Adrenal gland (tissue), 5 donors: ENCODE data around the gene KCNJ18.
"Not testable (repeated sequence)": the region's sequence is repeated elsewhere in the genome, so short reads cannot be mapped to it uniquely, and the experiment has no call there.

ENCODE experiments used
- POLR2A ChIP-seq, 2 donors: fragments of 450-650 bp; IDR thresholded peaks; one replicate each; pipeline ENCODE4 v1.6.1; 2017; ENCODE audit warnings: antibody characterized with exemption in 2 of 2, mild to moderate bottlenecking in 2 of 2, moderate library complexity in 1 of 2
- TF ChIP-seq, protein P1 (sequence below), 6 experiments: fragments of 450-650 bp in 4 of 6; fragments of 200-600 bp in 2 of 6; sonication (generic) in 1 of 6; IDR thresholded peaks; 1 replicate in 5 of 6; 2 replicates in 1 of 6; pipeline versions ENCODE4 v1.5.1 to v1.8.0; 2016 to 2021; ENCODE audit warnings: antibody characterized with exemption in 6 of 6, mild to moderate bottlenecking in 2 of 6, moderate library complexity in 1 of 6
- donor health status: DM: no; HTN: no; CAD: no.

DNA sequence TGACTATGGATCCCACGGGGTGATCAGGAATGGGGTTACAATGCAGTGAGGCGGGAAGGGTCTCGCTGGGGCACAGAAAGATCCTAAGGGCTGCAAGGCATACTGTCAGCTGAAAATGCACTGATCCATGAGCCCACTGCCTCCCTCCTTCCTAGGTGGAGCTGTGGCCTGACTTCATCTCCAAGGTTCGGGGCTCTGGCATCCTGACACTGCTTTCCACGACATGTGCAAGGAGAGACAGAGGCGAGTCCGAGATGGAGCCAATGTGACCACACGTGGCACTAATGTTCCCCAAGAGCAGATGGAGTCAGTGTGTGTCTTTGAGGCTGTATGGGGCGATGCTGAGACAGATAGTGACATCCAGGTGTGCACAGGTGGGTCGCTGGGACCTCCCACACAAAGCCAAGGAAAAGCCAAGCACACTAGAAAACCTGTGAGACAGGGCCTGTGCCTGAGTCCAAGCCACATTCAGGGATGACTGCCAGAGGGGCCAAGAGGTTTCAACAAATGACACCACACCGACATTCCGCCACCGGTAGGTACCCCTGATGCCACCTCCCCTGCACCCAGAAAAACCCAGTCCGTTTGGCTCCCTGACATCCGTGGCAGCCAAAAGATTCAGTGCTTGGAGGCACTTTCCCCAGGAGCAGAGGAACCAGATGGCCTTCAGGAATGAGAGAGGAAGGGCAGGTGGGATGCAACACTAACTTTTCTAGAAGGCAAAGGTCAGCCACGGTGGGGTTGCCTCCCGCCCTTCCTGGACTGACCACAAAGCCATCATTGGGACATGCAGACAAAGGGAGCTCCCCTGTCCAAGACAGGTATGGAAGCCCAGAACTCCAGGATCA lies 17.2 kb upstream of the KCNJ18 start:
- TF ChIP-seq POLR2A (IDR thresholded peaks at IDR 0.05): not testable (repeated sequence)
- TF ChIP-seq, protein P1, sequence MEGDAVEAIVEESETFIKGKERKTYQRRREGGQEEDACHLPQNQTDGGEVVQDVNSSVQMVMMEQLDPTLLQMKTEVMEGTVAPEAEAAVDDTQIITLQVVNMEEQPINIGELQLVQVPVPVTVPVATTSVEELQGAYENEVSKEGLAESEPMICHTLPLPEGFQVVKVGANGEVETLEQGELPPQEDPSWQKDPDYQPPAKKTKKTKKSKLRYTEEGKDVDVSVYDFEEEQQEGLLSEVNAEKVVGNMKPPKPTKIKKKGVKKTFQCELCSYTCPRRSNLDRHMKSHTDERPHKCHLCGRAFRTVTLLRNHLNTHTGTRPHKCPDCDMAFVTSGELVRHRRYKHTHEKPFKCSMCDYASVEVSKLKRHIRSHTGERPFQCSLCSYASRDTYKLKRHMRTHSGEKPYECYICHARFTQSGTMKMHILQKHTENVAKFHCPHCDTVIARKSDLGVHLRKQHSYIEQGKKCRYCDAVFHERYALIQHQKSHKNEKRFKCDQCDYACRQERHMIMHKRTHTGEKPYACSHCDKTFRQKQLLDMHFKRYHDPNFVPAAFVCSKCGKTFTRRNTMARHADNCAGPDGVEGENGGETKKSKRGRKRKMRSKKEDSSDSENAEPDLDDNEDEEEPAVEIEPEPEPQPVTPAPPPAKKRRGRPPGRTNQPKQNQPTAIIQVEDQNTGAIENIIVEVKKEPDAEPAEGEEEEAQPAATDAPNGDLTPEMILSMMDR (IDR thresholded peaks at IDR 0.05): not testable (repeated sequence)
